Esophagus (tissue), 2 donors: ENCODE results near the gene HORMAD2. TPM values are rescaled to one million over a fixed set of nuclear protein-coding genes. Genes with fewer than 3 reads are reported as not detected.

Experiments used
- H3K27ac ChIP-seq, 2 donors: one replicate each; pipeline ENCODE4 v1.5.1; 2013; ENCODE audit warnings: low read depth in 2 of 2, mild to moderate bottlenecking in 2 of 2, inconsistent platforms in 1 of 2, low read length in 1 of 2, moderate library complexity in 1 of 2
- H3K27me3 ChIP-seq, 2 donors: one replicate each; pipeline ENCODE4 v1.6.1; 2013; ENCODE audit warnings: low read length in 2 of 2, control low read depth in 1 of 2, mild to moderate bottlenecking in 1 of 2; ENCODE audit not compliant: insufficient read depth in 2 of 2, control insufficient read depth in 1 of 2
- H3K36me3 ChIP-seq, 2 donors: one replicate each; pipeline ENCODE4 v1.6.1; 2013; ENCODE audit warnings: low read length in 1 of 2; ENCODE audit not compliant: control insufficient read depth in 2 of 2, insufficient read depth in 2 of 2
- H3K4me1 ChIP-seq, 2 donors: one replicate each; pipeline ENCODE4 v1.6.1; 2013; ENCODE audit warnings: low read length in 1 of 2; ENCODE audit not compliant: control insufficient read depth in 2 of 2, insufficient read depth in 2 of 2
- H3K4me3 ChIP-seq, 2 donors: one replicate each; pipeline ENCODE4 v1.5.1; 2013; ENCODE audit warnings: low read length in 2 of 2, mild to moderate bottlenecking in 2 of 2, low read depth in 1 of 2, moderate library complexity in 1 of 2
- H3K9me3 ChIP-seq, 2 donors: one replicate each; pipeline ENCODE4 v1.6.1; 2013; ENCODE audit warnings: mild to moderate bottlenecking in 2 of 2, low read depth in 1 of 2, low read length in 1 of 2, moderate library complexity in 1 of 2; ENCODE audit not compliant: control insufficient read depth in 2 of 2, insufficient read depth in 1 of 2
- WGBS, 2 donors: extraction: QIAGEN DNeasy Blood & Tissue Kit; methylation state at CpG; one replicate each; pipeline ENCODE4 v1.1.7; 2013; 5-methylcytosine and 5-hydroxymethylcytosine counted together
- polyA plus RNA-seq, 2 donors: library from polyadenylated mRNA; stranded (reverse); fragments of 200-250 nt; gene quantifications; one replicate each; pipeline ENCODE4 v1.2.3, GENCODE V29; 2013
- donor health status: healthy with polysubstance abuse.
- donor health status: Bipolar disorder and iron deficiency.

HORMAD2 gene
- polyA plus RNA-seq, 2 donors = not detected

DNA sequence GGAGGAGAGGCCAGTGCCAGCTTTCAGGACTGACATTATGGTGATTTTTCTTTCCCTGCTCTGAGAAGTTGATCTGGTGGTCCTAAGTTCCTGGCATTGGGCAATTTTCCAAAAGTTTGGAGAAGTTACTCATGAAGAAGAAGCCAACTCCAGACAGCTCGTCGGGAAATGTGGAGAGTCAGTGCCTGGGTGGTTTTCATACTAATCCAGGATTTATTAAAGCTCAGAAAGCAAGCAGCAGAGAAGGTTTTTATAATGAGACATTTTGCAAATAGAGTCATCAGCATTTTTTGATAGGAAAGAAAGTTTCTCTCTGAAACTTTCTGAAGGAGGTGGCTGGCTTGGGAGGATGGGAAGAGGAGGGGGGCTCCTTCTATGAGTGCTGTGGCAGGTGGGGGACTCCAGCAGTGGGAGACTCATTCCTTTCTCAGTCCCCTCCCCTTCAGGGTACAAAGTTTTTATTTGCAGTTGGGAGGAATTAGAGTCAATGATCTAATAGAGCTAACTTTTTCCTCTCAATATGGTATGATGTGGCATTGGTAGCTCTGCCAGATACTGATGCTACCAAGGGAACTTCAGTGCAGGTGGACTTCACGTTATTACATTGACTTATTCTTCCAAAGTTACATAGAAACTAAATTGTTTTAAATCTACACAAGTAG is 110.9 kb downstream of the HORMAD2 start:
- whole genome bisulfite sequencing, 2 donors = 69 to 74% methylated on average over 3 of the region's 3 CpGs
- H3K27me3 ChIP-seq = no peaks in the 10 kb centered on the region
- H3K4me1 ChIP-seq = peaks cover 0 to under 1% of the 10 kb centered on the region in 2 donors
- no peaks in the 10 kb centered on the region for H3K36me3 ChIP-seq
- H3K27ac ChIP-seq = no peak overlapping the region
- H3K9me3 ChIP-seq = no peaks in the 10 kb centered on the region
- H3K4me3 ChIP-seq = no peak overlapping the region

- Histone ChIP-seq H3K27me3 (no peaks in the 10 kb centered on the region), H3K27ac (no peak overlapping the region), H3K36me3 (no peaks in the 10 kb centered on the region), H3K4me3 (no peak overlapping the region), H3K9me3 (no peaks in the 10 kb centered on the region), H3K4me1 (peaks cover 0 to 3% of the 10 kb centered on the region in 2 donors)
- WGBS, 2 donors = 90% methylated on average over 1 of the region's 1 CpG
These were observed 112.2 kb downstream of the HORMAD2 start for GRCh38 chr22:30192427-30192826.

GRCh38 chr22:30193031-30193775 is 112.9 kb downstream of the HORMAD2 start:
- Histone ChIP-seq H3K9me3 (no peaks in the 10 kb centered on the region), H3K4me1 (peaks cover 0 to 3% of the 10 kb centered on the region in 2 donors), H3K36me3 (no peaks in the 10 kb centered on the region), H3K27me3 (no peaks in the 10 kb centered on the region), H3K4me3 (no peak overlapping the region), H3K27ac (no peak overlapping the region)
- WGBS, 2 donors = 89 to 92% methylated on average over 3 of the region's 3 CpGs

DNA sequence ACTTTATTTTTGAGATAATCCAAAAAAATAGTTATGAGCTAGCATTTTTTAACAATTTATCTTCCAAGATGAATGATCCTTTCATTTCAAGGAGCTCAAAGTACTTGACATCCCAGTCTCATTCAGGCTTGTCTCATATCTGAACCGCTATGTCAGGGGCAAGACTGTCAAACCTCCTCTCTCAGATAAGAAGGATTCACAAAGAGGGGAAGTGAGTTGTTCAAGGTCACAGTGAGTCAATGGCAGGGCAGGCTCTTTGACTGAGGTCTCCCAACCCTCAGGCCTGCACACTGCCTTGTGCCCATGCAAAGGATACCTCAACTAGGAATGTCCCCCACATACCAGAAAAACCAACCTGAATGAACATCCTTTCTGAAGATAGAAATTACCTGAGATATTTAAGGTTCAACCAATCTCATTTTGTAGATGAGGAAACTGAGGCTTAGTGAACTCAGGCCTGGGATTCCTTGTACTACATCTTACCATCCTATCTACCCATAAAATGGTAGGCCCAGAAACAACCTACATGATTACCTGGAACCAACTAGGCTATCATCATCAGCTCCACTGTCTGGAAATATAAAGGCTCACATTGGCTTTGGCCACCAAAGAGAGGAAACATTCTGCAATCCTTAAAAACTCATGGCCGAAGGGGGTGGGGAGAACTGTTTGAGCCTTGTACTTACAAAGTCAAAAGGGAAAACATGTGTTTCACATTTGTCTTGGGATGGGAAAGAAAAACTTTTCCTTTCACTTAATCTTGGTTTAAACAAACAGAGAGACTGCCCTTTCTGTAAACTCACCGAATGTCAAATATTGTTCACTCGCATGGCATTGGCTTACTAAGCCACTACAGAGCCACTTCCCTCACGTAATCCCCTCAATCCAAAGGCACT is 115.2 kb downstream of the HORMAD2 start:
- peaks cover 0 to 3% of the 10 kb centered on the region in 2 donors for H3K4me1 ChIP-seq
- H3K9me3 ChIP-seq = no peaks in the 10 kb centered on the region
- peak overlapping the region; percentile 76 to 98 for H3K27ac ChIP-seq
- WGBS, 2 donors = 37 to 53% methylated on average over 5 of the region's 5 CpGs
- H3K36me3 ChIP-seq = no peaks in the 10 kb centered on the region
- H3K4me3 ChIP-seq = no peak overlapping the region
- no peaks in the 10 kb centered on the region for H3K27me3 ChIP-seq

DNA sequence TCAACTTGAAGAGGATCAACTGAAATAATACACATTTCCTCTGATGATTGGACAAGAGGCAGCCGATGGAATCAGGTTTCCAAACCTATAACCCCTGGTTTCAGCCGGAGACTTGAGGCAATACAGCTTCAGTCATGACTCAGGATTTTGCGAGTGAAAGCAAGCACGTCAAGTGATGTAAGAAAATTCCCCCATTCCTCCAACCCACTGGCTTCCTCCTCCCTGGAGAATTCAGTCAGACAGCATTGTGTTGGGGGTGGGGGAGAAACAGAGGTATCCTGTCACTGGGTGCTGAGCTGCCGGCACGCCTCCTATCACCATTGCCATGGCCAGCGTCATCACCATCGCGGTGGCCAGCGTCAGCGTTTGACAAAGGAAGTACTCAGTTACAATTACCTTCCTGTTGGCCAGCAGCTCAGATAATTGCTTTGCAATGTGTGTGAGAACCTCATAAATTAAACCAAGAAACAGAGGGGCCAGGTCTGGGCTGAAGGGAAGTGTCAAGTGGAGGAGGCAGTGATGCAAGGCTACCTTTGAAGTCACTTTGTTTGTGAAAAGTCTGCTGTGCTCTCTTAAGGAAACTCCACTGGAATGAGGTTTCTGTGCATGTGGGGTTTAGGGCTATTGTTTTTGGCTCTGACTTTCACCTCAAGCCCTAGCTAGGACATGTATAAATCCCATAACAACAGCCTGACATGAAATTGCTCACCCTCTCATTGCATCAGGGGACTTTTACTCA is 116.0 kb downstream of the HORMAD2 start:
- WGBS, 2 donors = 9 to 12% methylated on average over 11 of the region's 11 CpGs
- Histone ChIP-seq H3K9me3 (no peaks in the 10 kb centered on the region), H3K4me3 (no peak overlapping the region), H3K27me3 (no peaks in the 10 kb centered on the region), H3K36me3 (no peaks in the 10 kb centered on the region), H3K27ac (peak overlapping the region; percentile 76 to 98), H3K4me1 (peaks cover 0 to 3% of the 10 kb centered on the region in 2 donors)

- Histone ChIP-seq H3K4me1 (peaks cover 0 to 3% of the 10 kb centered on the region in 2 donors), H3K9me3 (no peaks in the 10 kb centered on the region), H3K4me3 (no peak overlapping the region), H3K27ac (peak overlapping the region; percentile 76 to 98), H3K36me3 (no peaks in the 10 kb centered on the region), H3K27me3 (no peaks in the 10 kb centered on the region)
- WGBS, 2 donors = 8 to 33% methylated on average over 2 of the region's 2 CpGs
These were observed 116.6 kb downstream of the HORMAD2 start for GRCh38 chr22:30196880-30197336.

DNA sequence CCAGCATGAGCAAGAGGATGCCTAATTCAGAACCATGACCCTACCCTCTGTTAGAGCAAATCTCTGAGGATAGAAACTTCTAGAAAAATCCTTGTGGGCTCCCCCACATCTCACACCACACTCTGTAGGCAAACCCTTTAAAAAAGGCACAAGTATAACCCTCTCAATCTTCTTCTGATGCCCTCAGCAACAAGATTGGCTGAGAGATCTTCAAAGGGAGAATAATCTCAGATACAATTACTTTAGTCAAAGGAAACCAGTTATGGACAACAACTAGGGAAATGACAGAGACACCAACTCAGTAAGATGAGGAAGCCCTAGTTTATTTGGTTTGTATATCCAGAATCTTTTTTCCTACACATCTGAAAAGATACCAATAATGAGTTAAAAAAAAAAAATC is 117.1 kb downstream of the HORMAD2 start:
- H3K36me3 ChIP-seq = no peaks in the 10 kb centered on the region
- no peaks in the 10 kb centered on the region for H3K27me3 ChIP-seq
- H3K9me3 ChIP-seq = no peaks in the 10 kb centered on the region
- H3K4me3 ChIP-seq = no peak overlapping the region
- peaks cover 0 to 6% of the 10 kb centered on the region in 2 donors for H3K4me1 ChIP-seq
- H3K27ac ChIP-seq = peak overlapping the region; percentile 19 to 76

DNA sequence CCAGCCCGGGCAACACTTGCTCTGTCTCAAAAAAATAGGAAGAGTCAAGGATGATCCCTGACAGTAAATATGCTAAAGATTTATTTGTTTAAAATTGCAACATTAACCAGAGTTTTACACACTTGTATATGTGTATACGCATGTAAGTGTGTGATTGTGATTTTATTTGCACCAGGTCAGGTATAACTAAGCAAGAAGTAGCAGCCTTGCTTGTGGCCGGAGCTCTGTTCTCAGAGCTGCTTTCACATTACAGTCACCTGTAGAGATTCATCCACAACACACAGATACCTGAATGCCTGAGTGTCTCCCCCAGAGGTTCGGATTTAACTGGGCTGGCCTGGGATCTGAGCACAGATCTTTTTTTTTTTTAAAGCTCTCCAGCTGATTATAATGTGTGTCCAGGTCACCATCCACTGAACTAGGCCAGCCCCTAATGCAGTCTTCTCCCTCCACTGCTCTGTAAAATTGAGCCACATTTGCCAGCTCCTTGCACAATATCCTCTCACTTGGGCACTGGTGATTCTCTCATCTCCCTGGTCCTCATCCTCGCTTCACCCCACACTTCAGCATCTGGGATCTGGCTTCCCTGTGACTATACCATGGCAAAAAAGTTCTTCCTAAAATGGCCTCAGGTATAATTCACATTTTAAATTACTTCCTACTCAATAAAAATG is 118.0 kb downstream of the HORMAD2 start:
- H3K36me3 ChIP-seq = no peaks in the 10 kb centered on the region
- no peak overlapping the region for H3K4me3 ChIP-seq
- no peaks in the 10 kb centered on the region for H3K27me3 ChIP-seq
- H3K9me3 ChIP-seq = no peaks in the 10 kb centered on the region
- H3K27ac ChIP-seq = no peak overlapping the region
- 96 to 98% methylated on average over 5 of the region's 5 CpGs for WGBS, 2 donors
- peaks cover 0 to 9% of the 10 kb centered on the region in 2 donors for H3K4me1 ChIP-seq
